HEK293 (cell line): ENCODE data around the gene TTC7B.
A peak's percentile ranks its signal among the peaks of the same experiment; 100 is the strongest.

ENCODE experiments used
- CTCF ChIA-PET: fragments of 350-600 bp; formaldehyde crosslinking; extraction: SDS; loops from one replicate; lab custom pipeline; 2021; ENCODE audit warnings: antibody characterized with exemption; lab: Yijun Ruan, JAX
- POLR2A ChIA-PET: fragments of 300-600 bp; formaldehyde crosslinking; extraction: SDS; loops from one replicate; lab custom pipeline; 2020; ENCODE audit warnings: antibody characterized with exemption, inconsistent platforms; lab: Yijun Ruan, JAX
- H3K27ac ChIP-seq: fragments of 200-500 bp; sonication (Bioruptor generic); 2 replicates; pipeline ENCODE4 v1.5.1; 2014; ENCODE audit warnings: low read depth, low read length, control low read depth, inconsistent platforms; ENCODE audit errors: extremely low read depth
- H3K36me3 ChIP-seq, 2 experiments: fragments of 200-500 bp in 1 of 2; sonication (Bioruptor generic) in 1 of 2; 1 replicate in 1 of 2; 2 replicates in 1 of 2; pipeline ENCODE4 v1.5.1; 2014 to 2017; ENCODE audit warnings: inconsistent platforms in 2 of 2, low read length in 2 of 2; ENCODE audit not compliant: control insufficient read depth in 2 of 2, insufficient read depth in 1 of 2
- H3K4me1 ChIP-seq: fragments of 200-500 bp; sonication (Bioruptor generic); 2 replicates; pipeline ENCODE4 v1.5.1; 2014; ENCODE audit warnings: mild to moderate bottlenecking, low read length, inconsistent platforms; ENCODE audit not compliant: control insufficient read depth, insufficient read depth
- H3K4me3 ChIP-seq: 2 replicates; pipeline ENCODE4 v1.5.1; 2011; ENCODE audit warnings: low read depth, mild to moderate bottlenecking, control low read depth, low read length, moderate library complexity
- H3K9me3 ChIP-seq: fragments of 200-500 bp; sonication (Bioruptor generic); 2 replicates; pipeline ENCODE4 v1.5.1; 2014; ENCODE audit warnings: low read depth, low read length, inconsistent platforms; ENCODE audit not compliant: control insufficient read depth, insufficient read depth
- HIC1 ChIP-seq: fragments of 450-650 bp; formaldehyde crosslinking; IDR thresholded peaks from 2 replicates; pipeline ENCODE4 v1.5.1; 2016; ENCODE audit warnings: missing biosample characterization, missing genetic modification characterization
- INSM2 ChIP-seq: fragments of 450-650 bp; formaldehyde crosslinking; IDR thresholded peaks from 2 replicates; pipeline ENCODE4 v1.5.1; 2016; ENCODE audit warnings: missing biosample characterization, missing genetic modification characterization
- MEIS1 ChIP-seq: sonication (generic); formaldehyde crosslinking; IDR thresholded peaks from 2 replicates; pipeline ENCODE4 v1.8.1; 2022; ENCODE audit warnings: missing genetic modification reagents, mild to moderate bottlenecking, borderline replicate concordance
- OSR2 ChIP-seq: fragments of 450-650 bp; formaldehyde crosslinking; IDR thresholded peaks from 2 replicates; pipeline ENCODE4 v1.5.1; 2016; ENCODE audit warnings: missing biosample characterization, missing genetic modification characterization
- SCRT2 ChIP-seq: fragments of 450-650 bp; formaldehyde crosslinking; IDR thresholded peaks from 2 replicates; pipeline ENCODE4 v1.5.1; 2016; ENCODE audit warnings: missing biosample characterization, missing genetic modification characterization
- WT1 ChIP-seq: fragments of 450-650 bp; formaldehyde crosslinking; IDR thresholded peaks from 2 replicates; pipeline ENCODE4 v1.5.1; 2016; ENCODE audit warnings: missing biosample characterization, missing genetic modification characterization
- ZFHX2 ChIP-seq: fragments of 450-650 bp; formaldehyde crosslinking; conservative IDR thresholded peaks from 2 replicates; pipeline ENCODE4 v1.5.1; 2016; ENCODE audit warnings: missing biosample characterization, missing genetic modification characterization
- ZNF132 ChIP-seq: fragments of 450-650 bp; formaldehyde crosslinking; IDR thresholded peaks from 2 replicates; pipeline ENCODE4 v1.5.1; 2017; ENCODE audit warnings: missing biosample characterization, missing genetic modification characterization, borderline replicate concordance
- ZNF138 ChIP-seq: fragments of 450-650 bp; formaldehyde crosslinking; IDR thresholded peaks from 2 replicates; pipeline ENCODE4 v1.5.1; 2016; ENCODE audit warnings: missing biosample characterization, missing genetic modification characterization, borderline replicate concordance
- ZNF202 ChIP-seq: fragments of 450-650 bp; formaldehyde crosslinking; IDR thresholded peaks from 2 replicates; pipeline ENCODE4 v1.5.1; 2016; ENCODE audit warnings: missing biosample characterization, missing genetic modification characterization, borderline replicate concordance
- ZNF311 ChIP-seq: fragments of 450-650 bp; formaldehyde crosslinking; IDR thresholded peaks from 2 replicates; pipeline ENCODE4 v1.5.1; 2017; ENCODE audit warnings: missing biosample characterization, missing genetic modification characterization, borderline replicate concordance
- ZNF324 ChIP-seq: fragments of 450-650 bp; formaldehyde crosslinking; IDR thresholded peaks from 2 replicates; pipeline ENCODE4 v1.5.1; 2016; ENCODE audit warnings: missing biosample characterization, missing genetic modification characterization
- ZNF354C ChIP-seq: fragments of 450-650 bp; formaldehyde crosslinking; IDR thresholded peaks from 2 replicates; pipeline ENCODE4 v1.5.1; 2016; ENCODE audit warnings: missing biosample characterization, missing genetic modification characterization, low read depth, borderline replicate concordance
- ZNF37A ChIP-seq: fragments of 450-650 bp; IDR thresholded peaks from 2 replicates; pipeline ENCODE4 v1.5.1; 2018; ENCODE audit warnings: missing biosample characterization, missing genetic modification characterization
- ZNF558 ChIP-seq: fragments of 450-650 bp; formaldehyde crosslinking; IDR thresholded peaks from 2 replicates; pipeline ENCODE4 v1.5.1; 2016; ENCODE audit warnings: missing biosample characterization, missing genetic modification characterization
- ZNF621 ChIP-seq: fragments of 450-650 bp; formaldehyde crosslinking; IDR thresholded peaks from 2 replicates; pipeline ENCODE4 v1.5.1; 2017; ENCODE audit warnings: missing biosample characterization, missing genetic modification characterization
- ZNF639 ChIP-seq: fragments of 450-650 bp; formaldehyde crosslinking; IDR thresholded peaks from 2 replicates; pipeline ENCODE4 v1.5.1; 2016; ENCODE audit warnings: missing biosample characterization, missing genetic modification characterization
- ZNF664 ChIP-seq: fragments of 450-650 bp; formaldehyde crosslinking; IDR thresholded peaks from 2 replicates; pipeline ENCODE4 v1.5.1; 2016; ENCODE audit warnings: missing biosample characterization, missing genetic modification characterization
- ZNF792 ChIP-seq: fragments of 450-650 bp; formaldehyde crosslinking; IDR thresholded peaks from 2 replicates; pipeline ENCODE4 v1.5.1; 2016; ENCODE audit warnings: missing biosample characterization, missing genetic modification characterization
- ZSCAN4 ChIP-seq: fragments of 450-650 bp; formaldehyde crosslinking; IDR thresholded peaks from 2 replicates; pipeline ENCODE4 v1.5.1; 2017; ENCODE audit warnings: missing biosample characterization, missing genetic modification characterization

Gene TTC7B

GRCh38 chr14:90664911-90665310, 151.3 kb downstream of the TTC7B start:
- H3K27ac ChIP-seq: no peak overlapping the region
- TF ChIP-seq SCRT2 (tag by site-specific recombination): 0 out of 2 replicates have a peak, but pooled peaks have one; percentile 17
- TF ChIP-seq INSM2 (tag by site-specific recombination): no peak
- TF ChIP-seq OSR2: no peak
- 0 out of 2 replicates have a peak, but pooled peaks have one; percentile 14 for TF ChIP-seq ZFHX2 (tag by site-specific recombination)
- 0 out of 2 replicates have a peak, but pooled peaks cover 3% of the 10 kb centered on the region for H3K4me1 ChIP-seq
- H3K9me3 ChIP-seq: no peaks in the 10 kb centered on the region
- CTCF ChIA-PET: no interaction called here
- POLR2A ChIA-PET: no interaction called here
- peaks cover 0 to 2% of the 10 kb centered on the region in 2 experiments; a peak in 2 of 3 replicates for H3K36me3 ChIP-seq
- H3K4me3 ChIP-seq: no peak overlapping the region

- TF ChIP-seq ZNF639 (no peak), ZNF792 (no peak), HIC1 (tag by site-specific recombination) (no peak), MEIS1 (CRISPR knock-in tag) (no peak), ZNF138 (tag by site-specific recombination) (no peak), ZNF37A (tag by site-specific recombination) (no peak), ZNF311 (no peak), ZNF621 (no peak), ZNF354C (tag by site-specific recombination) (no peak), WT1 (tag by site-specific recombination) (no peak), ZNF664 (no peak), ZNF324 (tag by site-specific recombination) (no peak), ZSCAN4 (tag by site-specific recombination) (no peak), ZNF132 (tag by site-specific recombination) (no peak), ZNF558 (no peak), ZNF202 (no peak)
- no peaks in the 10 kb centered on the region; a peak in 1 of 3 replicates for H3K36me3 ChIP-seq
These were observed 152.6 kb downstream of the TTC7B start for GRCh38 chr14:90663680-90664079.

More at GRCh38 chr14:90663680-90664079, 152.6 kb downstream of the TTC7B start:
- ChIA-PET POLR2A (no interaction called here), CTCF (interaction anchor here (0.6 kb wide), 1 partner anchor 165 kb away, joined by 5 read pairs; no protein-coding TSS in a partner anchor)
- H3K27ac ChIP-seq: no peak overlapping the region
- H3K4me3 ChIP-seq: no peak overlapping the region
- no peaks in the 10 kb centered on the region for H3K9me3 ChIP-seq
- H3K4me1 ChIP-seq: 0 out of 2 replicates have a peak, but pooled peaks cover 3% of the 10 kb centered on the region
